ENCODE measurements around the gene PURB.

DNA sequence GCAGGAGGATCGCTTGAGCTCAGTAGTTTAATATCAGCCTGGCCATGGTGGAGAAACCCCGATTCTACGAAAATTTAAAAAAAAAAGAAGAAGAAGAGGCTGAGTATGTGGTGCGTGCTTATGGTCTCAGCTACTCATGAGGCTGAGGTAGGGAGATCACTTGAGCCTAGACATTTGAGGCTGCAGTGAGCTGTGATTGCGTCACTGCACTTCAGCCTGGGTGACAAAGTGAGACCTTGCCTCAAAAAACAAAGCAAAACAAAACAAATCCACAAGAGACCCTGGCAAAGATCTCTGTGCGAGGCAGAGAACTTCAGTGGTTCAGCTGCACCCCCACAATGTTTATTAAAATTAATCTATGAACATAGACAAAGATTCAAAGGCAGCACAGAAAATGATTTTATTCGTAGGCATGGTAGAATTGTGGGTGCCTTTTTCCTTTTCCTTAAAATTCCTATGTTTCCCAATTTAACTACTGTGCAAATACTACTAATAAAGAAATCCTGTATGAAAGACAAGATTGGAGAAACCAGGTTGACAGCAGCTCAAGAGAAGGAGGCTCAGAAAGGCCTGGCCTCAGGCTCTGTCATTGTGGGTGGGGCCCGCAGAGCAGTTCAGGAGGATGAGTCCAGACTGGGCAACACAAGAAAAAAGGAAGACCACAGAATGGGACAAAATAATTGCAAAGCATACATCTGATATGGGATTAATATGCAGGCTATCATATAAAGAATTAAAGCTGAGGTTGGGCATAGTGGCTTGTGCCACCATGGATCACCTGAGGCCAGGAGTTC, 24.5 kb upstream of the PURB start:
- TF ChIP-seq POLR2A (IDR thresholded peaks at IDR 0.05): no peak
- TF ChIP-seq, protein P1, sequence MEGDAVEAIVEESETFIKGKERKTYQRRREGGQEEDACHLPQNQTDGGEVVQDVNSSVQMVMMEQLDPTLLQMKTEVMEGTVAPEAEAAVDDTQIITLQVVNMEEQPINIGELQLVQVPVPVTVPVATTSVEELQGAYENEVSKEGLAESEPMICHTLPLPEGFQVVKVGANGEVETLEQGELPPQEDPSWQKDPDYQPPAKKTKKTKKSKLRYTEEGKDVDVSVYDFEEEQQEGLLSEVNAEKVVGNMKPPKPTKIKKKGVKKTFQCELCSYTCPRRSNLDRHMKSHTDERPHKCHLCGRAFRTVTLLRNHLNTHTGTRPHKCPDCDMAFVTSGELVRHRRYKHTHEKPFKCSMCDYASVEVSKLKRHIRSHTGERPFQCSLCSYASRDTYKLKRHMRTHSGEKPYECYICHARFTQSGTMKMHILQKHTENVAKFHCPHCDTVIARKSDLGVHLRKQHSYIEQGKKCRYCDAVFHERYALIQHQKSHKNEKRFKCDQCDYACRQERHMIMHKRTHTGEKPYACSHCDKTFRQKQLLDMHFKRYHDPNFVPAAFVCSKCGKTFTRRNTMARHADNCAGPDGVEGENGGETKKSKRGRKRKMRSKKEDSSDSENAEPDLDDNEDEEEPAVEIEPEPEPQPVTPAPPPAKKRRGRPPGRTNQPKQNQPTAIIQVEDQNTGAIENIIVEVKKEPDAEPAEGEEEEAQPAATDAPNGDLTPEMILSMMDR (IDR thresholded peaks at IDR 0.05): no peak
